Endothelial cell of umbilical vein (primary cell): ENCODE results near the gene PBX3. TPM values are rescaled to one million over a fixed set of nuclear protein-coding genes. Genes with fewer than 3 reads are reported as not detected.
A peak's percentile ranks its signal among the peaks of the same experiment; 100 is the strongest.

Experiments used
- BruUV-seq: library from RNA; stranded (reverse); fragments of 400-500 nt; replicated peaks from 2 replicates; lab custom pipeline; 2021; lab: Mats Ljungman, UMichigan
- CTCF ChIA-PET: fragments of 300-600, 350-600 bp; sonication (Branson Sonifier 250); formaldehyde crosslinking; loops from one replicate; lab custom pipeline; 2021; ENCODE audit warnings: antibody characterized with exemption, inconsistent platforms; lab: Charles Lee
- POLR2A ChIA-PET: fragments of 300-600, 350-600 bp; sonication (Branson Sonifier 250); formaldehyde crosslinking; loops from one replicate; lab custom pipeline; 2021; ENCODE audit warnings: antibody characterized with exemption, inconsistent platforms; lab: Charles Lee
- DNase-seq: peaks from one replicate; pipeline ENCODE4 v3.0.0-alpha.2; 2011; ENCODE audit warnings: low read depth, low spot score
- FAIRE-seq: peaks from 2 replicates; lab custom pipeline; 2011; peaks lifted over from hg19 to GRCh38; lab: Jason Lieb, UNC
- H2AFZ ChIP-seq: 2 replicates; pipeline ENCODE4 v1.6.0; 2012; ENCODE audit warnings: low read depth, low read length, control low read depth, inconsistent platforms
- H3K27ac ChIP-seq: 2 replicates; pipeline ENCODE4 v1.5.1; 2011; ENCODE audit warnings: low read depth, mild to moderate bottlenecking, control low read depth, low read length, moderate library complexity; ENCODE audit not compliant: insufficient read depth
- H3K27me3 ChIP-seq, 2 experiments: 2 replicates each; pipeline versions ENCODE4 v1.6.0 to v1.6.1; 2011; ENCODE audit warnings: low read length in 2 of 2, mixed read lengths in 1 of 2; ENCODE audit not compliant: control insufficient read depth in 2 of 2, insufficient read depth in 2 of 2
- H3K36me3 ChIP-seq, 2 experiments: 2 replicates in 1 of 2; 3 replicates in 1 of 2; pipeline ENCODE4 v1.5.1; 2011; ENCODE audit warnings: low read length in 2 of 2, mild to moderate bottlenecking in 1 of 2, moderate library complexity in 1 of 2; ENCODE audit not compliant: control insufficient read depth in 2 of 2, insufficient read depth in 2 of 2; ENCODE audit errors: extremely low read depth in 1 of 2
- H3K4me1 ChIP-seq: 3 replicates; pipeline ENCODE4 v1.5.1; 2011; ENCODE audit warnings: mild to moderate bottlenecking, low read length; ENCODE audit not compliant: control insufficient read depth, insufficient read depth; ENCODE audit errors: extremely low read depth
- H3K4me2 ChIP-seq: 2 replicates; pipeline ENCODE4 v1.6.1; 2011; ENCODE audit warnings: low read length, control low read depth, mixed read lengths; ENCODE audit not compliant: insufficient read depth
- H3K4me3 ChIP-seq, 3 experiments: fragments of 200-600 bp in 1 of 3; sonication (generic), shearing (Covaris generic) in 1 of 3; replicated peaks in 1 of 3; 2 replicates each; pipeline ENCODE4 v1.5.1; 2011 to 2016; ENCODE audit warnings: control low read depth in 3 of 3, low read length in 3 of 3, mild to moderate bottlenecking in 2 of 3, inconsistent platforms in 1 of 3, low read depth in 1 of 3, moderate library complexity in 1 of 3; ENCODE audit not compliant: insufficient read depth in 1 of 3
- H3K79me2 ChIP-seq: 2 replicates; pipeline ENCODE4 v1.6.0; 2012; ENCODE audit warnings: low read length, inconsistent platforms; ENCODE audit not compliant: control insufficient read depth, insufficient read depth
- H3K9ac ChIP-seq: replicated peaks from 2 replicates; pipeline ENCODE3; 2011; ENCODE audit warnings: low read length, control low read depth; ENCODE audit not compliant: insufficient read depth; ENCODE audit errors: extremely low read depth
- H3K9me1 ChIP-seq: replicated peaks from 3 replicates; pipeline ENCODE4 v1.6.0; 2011; ENCODE audit warnings: mild to moderate bottlenecking, low read length; ENCODE audit not compliant: control insufficient read depth, insufficient read depth; ENCODE audit errors: extremely low read depth
- H3K9me3 ChIP-seq: replicated peaks from 2 replicates; pipeline ENCODE4 v1.5.1; 2012; ENCODE audit warnings: low read length, inconsistent platforms; ENCODE audit not compliant: control insufficient read depth, insufficient read depth
- H4K20me1 ChIP-seq: replicated peaks from 2 replicates; pipeline ENCODE3; 2011; ENCODE audit warnings: mild to moderate bottlenecking, low read length; ENCODE audit not compliant: control insufficient read depth, insufficient read depth; ENCODE audit errors: extremely low read depth
- EZH2 ChIP-seq: IDR thresholded peaks from 2 replicates; pipeline ENCODE4 v1.6.1; 2012; ENCODE audit warnings: borderline replicate concordance, low read depth, mild to moderate bottlenecking, moderate library complexity, low read length, inconsistent platforms; ENCODE audit not compliant: severe bottlenecking
- FOS ChIP-seq: IDR thresholded peaks from 2 replicates; pipeline ENCODE4 v1.6.1; 2011; ENCODE audit warnings: mild to moderate bottlenecking, low read length, moderate library complexity, borderline replicate concordance; ENCODE audit not compliant: insufficient read depth
- GATA2 ChIP-seq: IDR thresholded peaks from 2 replicates; pipeline ENCODE4 v1.7.0; 2011; ENCODE audit warnings: low read depth, mild to moderate bottlenecking, moderate library complexity, mixed read lengths, low read length; ENCODE audit not compliant: insufficient read length, insufficient read depth
- JUN ChIP-seq: IDR thresholded peaks from 2 replicates; pipeline ENCODE4 v1.6.1; 2011; ENCODE audit warnings: borderline replicate concordance, low read depth; ENCODE audit not compliant: insufficient read length, insufficient read depth
- MYC ChIP-seq: IDR thresholded peaks from one replicate; pipeline ENCODE4 v1.6.1; 2011; ENCODE audit warnings: mild to moderate bottlenecking, low read depth, low read length
- POLR2A ChIP-seq: IDR thresholded peaks from 2 replicates; pipeline ENCODE4 v1.6.1; 2012; ENCODE audit warnings: low read depth, mild to moderate bottlenecking, control low read depth, low read length
- POLR2AphosphoS5 ChIP-seq: IDR thresholded peaks from 2 replicates; pipeline ENCODE4 v1.6.1; 2012; ENCODE audit warnings: low read depth, mild to moderate bottlenecking, control low read depth, low read length, moderate library complexity; ENCODE audit not compliant: insufficient read depth
- dilution Hi-C: fragments of 300-500 bp; cut with MboI; formaldehyde crosslinking; loops from one replicate; pipeline ENCODE4 v1.15.0; 2019; ENCODE audit warnings: low sequenced_read_pairs; ENCODE audit not compliant: extremely low pct_ligation_motif_present
- intact Hi-C: fragments of 100-400 bp; cut with micrococcal nuclease; formaldehyde crosslinking; loops from one replicate; pipeline ENCODE4 v1.10.0; 2022
- polyA plus RNA-seq, 4 experiments: library from polyadenylated mRNA; depleted of rRNA in 3 of 4; stranded (reverse) in 3 of 4; unstranded in 1 of 4; fragments of >200 nt; gene quantifications; 2 replicates each; pipeline versions ENCODE4 v1.2.1 to v1.2.3, GENCODE V29; 2011 to 2012; ENCODE audit warnings: missing spikeins in 1 of 4
- total RNA-seq: library from RNA; stranded (reverse); gene quantifications from 2 replicates; pipeline ENCODE4 v1.2.3, GENCODE V29; 2021
- TF ChIP-seq, protein P1 (sequence below): IDR thresholded peaks from 2 replicates; pipeline ENCODE4 v1.6.1; 2011; ENCODE audit not compliant: insufficient read depth, insufficient read length
- TF ChIP-seq, protein P2 (sequence below), 2 donors: IDR thresholded peaks; 1 replicate in 1 of 2; 2 replicates in 1 of 2; pipeline ENCODE4 v1.5.1; 2011; ENCODE audit warnings: low read length in 2 of 2, mild to moderate bottlenecking in 2 of 2, moderate library complexity in 2 of 2, control low read depth in 1 of 2, inconsistent platforms in 1 of 2, low read depth in 1 of 2; ENCODE audit not compliant: insufficient read depth in 1 of 2; ENCODE audit errors: extremely low read depth in 1 of 2

Gene PBX3
- total and polyA plus RNA-seq, 2 donors (not counting 3 experiments of a cell fraction or from before 2014, with no cell fraction given) = 18.8 to 42.0 TPM

DNA sequence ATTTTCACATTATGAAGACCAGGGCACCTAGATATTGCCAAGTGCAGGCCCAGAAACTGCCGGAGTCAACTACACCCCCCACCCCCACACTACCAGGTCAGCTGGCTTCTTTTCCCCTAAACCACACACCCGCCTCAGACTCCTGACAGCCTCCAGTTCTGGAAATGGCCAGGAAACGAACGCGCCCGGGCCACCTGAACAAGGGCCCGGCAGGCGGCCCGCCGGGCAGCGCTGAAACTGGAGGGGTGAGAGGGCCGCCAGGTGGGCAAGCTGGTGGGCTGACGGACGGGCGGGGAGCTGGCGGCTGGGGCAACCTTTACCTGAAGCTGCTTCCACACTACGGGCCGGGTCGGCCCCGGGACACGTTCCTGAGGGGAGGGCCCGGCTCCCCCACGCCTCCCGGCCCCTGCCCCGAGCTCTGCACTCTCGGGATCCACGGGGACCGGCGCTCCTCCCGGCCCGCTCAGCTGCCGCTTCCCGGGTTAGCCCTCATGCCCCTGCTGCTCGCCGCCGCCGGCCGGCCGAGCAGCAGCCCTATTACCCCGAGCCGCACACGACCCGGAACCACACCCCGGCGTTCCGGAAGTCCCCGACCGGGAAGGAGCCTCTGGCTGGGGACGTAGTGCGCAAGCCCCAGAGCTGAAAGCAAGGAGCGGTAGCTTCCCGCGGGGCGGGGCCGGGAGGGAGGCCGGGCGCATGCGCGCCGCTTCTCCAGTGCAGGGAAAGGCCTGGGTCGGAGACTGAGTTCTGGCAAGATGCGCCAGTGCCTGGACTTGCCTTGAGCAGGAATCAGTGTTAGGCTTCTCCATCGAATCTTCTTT is 40.3 kb upstream of the PBX3 start, which contains the start of gene MAPKAP1:
Gene MAPKAP1, minus strand, starts transcription at position 558 of the 821 bp plus-strand sequence. CDS start 34,634 bp downstream, outside the sequence.
- DNase-seq = peak; percentile 95
- Histone ChIP-seq H3K79me2 (peaks cover 47% of the 10 kb centered on the region), H3K9me3 (no peaks in the 10 kb centered on the region), H3K4me2 (peak within 1 kb of the TSS; percentile 97), H3K4me3 (peak within 1 kb of the TSS; percentile 75 to 85 (median 84)), H3K4me1 (peaks cover 13% of the 10 kb centered on the region), H4K20me1 (no peaks in the 10 kb centered on the region), H3K9me1 (no peaks in the 10 kb centered on the region), H2AFZ (peak within 1 kb of the TSS; percentile 99), H3K27ac (peak within 1 kb of the TSS; percentile 82), H3K9ac (peak within 1 kb of the TSS; percentile 96), H3K27me3 (no peaks in the 10 kb centered on the region), H3K36me3 (no peaks in the 10 kb centered on the region)
- no TSS peak for BruUV-seq
- intact Hi-C loops = loop anchor here (1.0 to 5.0 kb wide), 5 partner anchors 32 to 148 kb away; partner anchors contain the start of gene PBX3
- POLR2A ChIA-PET = interaction anchor here (0.6 to 1.6 kb wide), 10 partner anchors 26 to 299 kb away, joined by 3 to 6 read pairs (median 4); no protein-coding TSS in a partner anchor
- dilution Hi-C loops = no loop called here
- TF ChIP-seq FOS = no peak
- no peak for TF ChIP-seq JUN
- TF ChIP-seq POLR2A = peak; percentile 82
- TF ChIP-seq MYC = no peak
- TF ChIP-seq, protein P1, sequence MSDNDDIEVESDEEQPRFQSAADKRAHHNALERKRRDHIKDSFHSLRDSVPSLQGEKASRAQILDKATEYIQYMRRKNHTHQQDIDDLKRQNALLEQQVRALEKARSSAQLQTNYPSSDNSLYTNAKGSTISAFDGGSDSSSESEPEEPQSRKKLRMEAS = no peak
- TF ChIP-seq EZH2 = no peak
- TF ChIP-seq POLR2AphosphoS5 = peak; percentile 90
- no peak for TF ChIP-seq GATA2
- TF ChIP-seq, protein P2, sequence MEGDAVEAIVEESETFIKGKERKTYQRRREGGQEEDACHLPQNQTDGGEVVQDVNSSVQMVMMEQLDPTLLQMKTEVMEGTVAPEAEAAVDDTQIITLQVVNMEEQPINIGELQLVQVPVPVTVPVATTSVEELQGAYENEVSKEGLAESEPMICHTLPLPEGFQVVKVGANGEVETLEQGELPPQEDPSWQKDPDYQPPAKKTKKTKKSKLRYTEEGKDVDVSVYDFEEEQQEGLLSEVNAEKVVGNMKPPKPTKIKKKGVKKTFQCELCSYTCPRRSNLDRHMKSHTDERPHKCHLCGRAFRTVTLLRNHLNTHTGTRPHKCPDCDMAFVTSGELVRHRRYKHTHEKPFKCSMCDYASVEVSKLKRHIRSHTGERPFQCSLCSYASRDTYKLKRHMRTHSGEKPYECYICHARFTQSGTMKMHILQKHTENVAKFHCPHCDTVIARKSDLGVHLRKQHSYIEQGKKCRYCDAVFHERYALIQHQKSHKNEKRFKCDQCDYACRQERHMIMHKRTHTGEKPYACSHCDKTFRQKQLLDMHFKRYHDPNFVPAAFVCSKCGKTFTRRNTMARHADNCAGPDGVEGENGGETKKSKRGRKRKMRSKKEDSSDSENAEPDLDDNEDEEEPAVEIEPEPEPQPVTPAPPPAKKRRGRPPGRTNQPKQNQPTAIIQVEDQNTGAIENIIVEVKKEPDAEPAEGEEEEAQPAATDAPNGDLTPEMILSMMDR (IDR thresholded peaks at IDR 0.05; ENCODE audit: extremely low read depth in 1 of 2, insufficient read depth in 1 of 2, low read depth in 1 of 2, low read length in 2 of 2) = no peak
- peak; percentile 98 for FAIRE-seq
- CTCF ChIA-PET = interaction anchor here (0.7 to 2.8 kb wide), 8 partner anchors 9 to 157 kb away, joined by 3 to 8 read pairs (median 5); no protein-coding TSS in a partner anchor
